SIG-M5 treated with dmso at 0.1 percent for 504 hours (cell line): ENCODE data around the gene PCSK2.
"Not testable (repeated sequence)": the region's sequence is repeated elsewhere in the genome, so short reads cannot be mapped to it uniquely, and the experiment has no call there.

ENCODE experiments used
- DNase-seq: peaks from one replicate; lab custom pipeline; 2025; ENCODE audit not compliant: unreplicated experiment; lab: John Stamatoyannopoulos, UW

The PCSK2 gene, protein sequence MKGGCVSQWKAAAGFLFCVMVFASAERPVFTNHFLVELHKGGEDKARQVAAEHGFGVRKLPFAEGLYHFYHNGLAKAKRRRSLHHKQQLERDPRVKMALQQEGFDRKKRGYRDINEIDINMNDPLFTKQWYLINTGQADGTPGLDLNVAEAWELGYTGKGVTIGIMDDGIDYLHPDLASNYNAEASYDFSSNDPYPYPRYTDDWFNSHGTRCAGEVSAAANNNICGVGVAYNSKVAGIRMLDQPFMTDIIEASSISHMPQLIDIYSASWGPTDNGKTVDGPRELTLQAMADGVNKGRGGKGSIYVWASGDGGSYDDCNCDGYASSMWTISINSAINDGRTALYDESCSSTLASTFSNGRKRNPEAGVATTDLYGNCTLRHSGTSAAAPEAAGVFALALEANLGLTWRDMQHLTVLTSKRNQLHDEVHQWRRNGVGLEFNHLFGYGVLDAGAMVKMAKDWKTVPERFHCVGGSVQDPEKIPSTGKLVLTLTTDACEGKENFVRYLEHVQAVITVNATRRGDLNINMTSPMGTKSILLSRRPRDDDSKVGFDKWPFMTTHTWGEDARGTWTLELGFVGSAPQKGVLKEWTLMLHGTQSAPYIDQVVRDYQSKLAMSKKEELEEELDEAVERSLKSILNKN

DNA sequence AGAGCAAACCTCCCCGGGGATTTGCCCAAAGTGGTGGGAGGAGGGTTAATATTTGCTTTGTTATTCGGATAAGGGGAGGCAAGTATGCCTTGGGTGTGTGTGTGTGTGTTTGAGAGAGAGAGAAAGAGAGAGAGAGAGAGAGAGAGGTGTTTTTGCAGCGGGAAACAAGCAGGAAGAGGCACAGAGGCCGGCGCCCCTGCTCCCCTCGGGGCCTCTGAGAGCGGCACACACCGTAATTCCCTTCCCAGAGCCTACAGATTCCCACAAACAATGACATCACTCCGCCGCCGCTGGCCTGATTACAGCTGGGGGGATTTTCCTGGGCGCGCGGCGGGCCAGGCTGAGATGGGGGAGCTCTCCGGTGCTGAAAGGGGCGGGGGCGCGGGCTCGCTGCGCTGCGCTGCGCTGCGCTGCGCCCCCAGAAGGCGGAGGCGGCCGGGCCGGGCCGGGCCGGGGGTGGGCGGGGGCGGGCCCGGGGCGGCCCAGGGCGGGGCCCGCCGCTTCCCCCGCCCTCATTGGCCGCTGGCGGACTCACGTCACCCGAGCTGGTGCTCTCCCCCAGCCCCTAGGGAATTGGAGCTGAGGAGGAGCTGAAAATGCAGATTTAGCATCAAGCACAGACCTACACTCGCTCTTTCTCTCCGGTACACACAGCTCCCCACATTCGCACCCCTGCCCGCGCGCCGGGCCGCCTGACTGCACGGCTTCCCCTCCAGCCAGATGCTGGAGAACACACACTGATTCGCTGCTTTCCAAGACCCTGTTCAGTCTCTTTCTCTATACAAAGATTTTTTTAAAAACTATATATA is at the start of gene PCSK2:
Gene PCSK2 (plus strand): TSS at position 631 of the 809 bp plus-strand sequence. CDS start 266 bp downstream, outside the sequence.
- DNase-seq = no peak

DNA sequence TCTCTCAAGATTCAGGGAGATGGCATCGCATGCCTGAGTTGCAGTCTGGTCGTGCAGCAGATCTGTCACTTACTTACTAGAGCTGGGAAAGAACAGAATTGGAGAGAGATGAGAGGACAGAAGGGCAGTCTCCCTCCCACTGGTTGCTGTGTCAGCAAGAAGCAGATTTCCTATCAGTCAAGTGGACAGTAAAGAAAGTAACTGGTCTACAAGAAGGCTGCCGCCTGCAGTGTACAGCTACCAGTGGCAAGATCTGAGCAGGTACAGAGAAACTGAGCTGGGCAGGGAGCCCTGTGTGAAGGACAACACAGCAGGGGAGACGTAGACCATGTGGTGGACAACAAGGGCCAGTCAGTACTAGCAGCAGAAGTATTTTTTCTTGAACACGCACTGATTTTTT is 49.5 kb upstream of the PCSK2 start:
- no peak for DNase-seq

DNA sequence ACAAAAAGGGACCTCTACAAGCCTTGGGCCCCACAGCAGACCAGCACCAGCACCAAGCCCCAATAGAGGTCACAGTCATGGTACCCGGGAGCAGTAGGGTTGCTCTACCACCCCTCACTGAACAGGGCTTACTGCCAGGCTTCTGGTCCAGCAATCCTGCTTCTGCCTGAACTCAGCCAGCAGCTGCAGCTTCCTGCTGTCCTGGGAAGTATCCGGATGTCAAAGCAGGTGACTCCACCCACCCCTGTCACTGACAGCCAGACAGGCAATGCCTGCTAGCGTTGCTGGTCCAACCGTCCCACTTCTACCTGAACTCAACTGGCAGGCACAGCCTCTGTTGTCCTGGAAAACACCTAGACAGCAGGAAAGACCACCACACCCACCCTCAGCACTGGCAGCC is 47.0 kb upstream of the PCSK2 start:
- DNase-seq = no peak

DNA sequence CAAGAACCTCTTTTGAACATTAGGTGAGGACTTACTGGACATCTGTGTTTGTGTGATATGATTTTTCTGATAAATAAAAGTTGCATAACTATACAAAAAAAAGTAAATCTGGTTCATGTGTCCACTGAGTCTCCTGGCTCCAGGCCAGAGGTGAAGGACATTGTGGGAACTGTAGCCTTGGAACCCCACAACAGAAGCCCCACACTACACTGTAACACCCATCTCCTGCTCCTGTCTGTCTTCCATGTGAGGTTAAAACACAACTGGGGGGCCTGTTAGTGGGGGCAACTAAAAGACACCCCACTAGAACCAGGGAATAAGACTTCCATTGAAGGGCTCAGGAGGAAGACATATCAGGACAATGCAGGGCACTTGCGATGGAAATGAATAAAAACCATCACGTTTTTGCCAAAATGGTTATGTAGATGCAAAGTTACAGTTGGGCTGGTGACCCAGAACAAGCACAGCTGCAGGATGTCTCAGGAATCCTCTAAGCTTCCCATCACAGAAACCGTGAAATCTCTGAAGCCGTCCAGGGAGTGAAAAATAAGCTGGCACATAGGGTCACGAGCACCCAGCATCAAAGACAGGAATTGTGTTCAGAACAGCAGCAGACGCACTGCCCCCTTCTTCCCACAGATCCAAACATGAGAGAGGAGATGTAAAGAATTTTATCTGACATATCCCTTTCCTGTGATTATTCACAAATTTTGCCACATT is 36.7 kb upstream of the PCSK2 start:
- no peak for DNase-seq

DNA sequence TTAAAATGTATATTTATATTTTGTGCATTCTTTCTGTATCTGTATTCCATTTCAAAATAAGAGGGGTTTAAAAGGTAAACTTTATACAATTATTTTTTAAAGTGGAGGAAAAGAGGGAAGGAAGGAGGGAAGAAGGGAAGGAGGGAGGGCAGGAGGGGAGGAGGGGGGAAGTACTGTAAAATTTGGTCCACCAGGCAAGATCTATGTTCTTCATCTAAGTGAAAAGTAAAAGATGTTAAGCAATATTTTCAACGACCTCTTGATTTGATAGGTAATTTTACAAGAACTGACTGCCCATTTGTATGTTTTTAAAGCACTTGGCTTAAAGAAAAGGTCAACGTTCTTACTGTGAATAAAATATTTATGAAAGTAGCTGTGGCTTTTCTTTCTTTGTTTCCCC is 29.8 kb upstream of the PCSK2 start:
- DNase-seq = no peak

DNA sequence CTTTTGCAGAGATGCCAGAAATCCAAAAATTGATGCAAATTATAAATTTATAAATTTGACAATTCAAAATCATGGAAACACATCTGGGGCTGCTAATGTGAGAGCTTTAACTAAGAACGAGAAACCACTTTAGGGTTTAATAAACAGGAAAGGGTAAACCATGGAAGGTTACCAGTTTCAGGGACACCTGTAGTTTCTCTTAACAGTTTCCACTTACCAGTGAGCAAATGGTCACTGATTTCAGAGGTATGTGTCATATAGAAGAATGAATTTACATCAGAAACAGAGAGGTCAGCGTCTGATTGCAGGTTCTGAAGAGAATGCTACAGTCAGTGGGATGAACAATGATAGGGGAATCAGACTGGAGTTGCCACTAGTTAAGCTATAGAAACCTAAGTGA is 24.8 kb upstream of the PCSK2 start:
- DNase-seq = no peak

DNA sequence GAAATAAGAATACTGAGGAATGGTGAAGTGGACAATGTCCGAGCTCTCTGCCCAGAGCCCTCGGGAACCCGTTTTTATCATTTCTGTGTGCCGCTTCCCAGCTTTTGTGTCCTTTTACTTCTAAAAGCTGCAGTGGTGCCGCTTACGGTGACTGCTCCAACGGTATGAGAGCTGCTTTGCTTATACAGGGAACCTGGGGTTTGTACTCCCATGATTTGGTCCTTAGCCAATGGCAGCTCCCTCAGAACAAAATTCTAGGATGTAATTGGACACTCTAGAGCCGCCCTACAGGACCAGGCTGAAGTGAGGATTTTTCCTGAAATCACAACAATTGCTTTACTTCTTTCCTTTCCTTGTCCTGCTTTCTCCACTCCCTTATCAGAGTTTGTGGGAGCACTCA is 24.2 kb upstream of the PCSK2 start:
- DNase-seq = no peak

DNA sequence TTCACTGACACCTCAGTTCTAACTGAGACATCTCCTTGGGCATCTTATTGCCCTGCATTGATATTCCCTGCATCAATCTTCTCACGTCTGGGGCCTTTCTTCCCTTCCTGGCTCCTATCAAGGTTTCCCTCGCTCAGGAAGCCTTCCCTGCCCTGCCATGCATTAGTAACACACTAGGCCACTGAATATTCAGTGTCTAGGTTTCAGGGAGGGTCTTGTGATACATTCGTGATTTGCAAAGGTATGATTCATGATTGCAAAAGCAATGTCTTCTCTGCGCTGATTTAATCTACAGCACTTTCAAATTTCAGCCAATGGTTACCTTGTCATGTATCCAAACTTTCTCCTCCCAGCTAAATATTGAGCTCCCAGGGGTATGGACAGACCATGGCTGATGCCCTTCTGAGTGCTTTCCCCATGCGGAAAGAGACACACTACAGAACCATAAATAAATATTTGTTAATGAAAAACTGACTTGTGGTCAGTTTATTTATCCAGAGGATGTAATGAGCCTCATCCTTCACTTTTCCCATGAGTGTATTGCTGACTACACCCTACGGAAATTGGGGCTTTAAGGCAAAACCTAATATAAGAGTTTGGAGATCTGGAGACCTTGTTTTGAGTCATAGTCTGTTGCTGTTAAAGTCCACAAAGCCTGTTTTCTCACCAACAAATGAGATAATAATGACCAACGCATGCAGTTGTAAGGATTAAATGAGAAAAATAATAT is 21.6 kb upstream of the PCSK2 start:
- DNase-seq = no peak

DNA sequence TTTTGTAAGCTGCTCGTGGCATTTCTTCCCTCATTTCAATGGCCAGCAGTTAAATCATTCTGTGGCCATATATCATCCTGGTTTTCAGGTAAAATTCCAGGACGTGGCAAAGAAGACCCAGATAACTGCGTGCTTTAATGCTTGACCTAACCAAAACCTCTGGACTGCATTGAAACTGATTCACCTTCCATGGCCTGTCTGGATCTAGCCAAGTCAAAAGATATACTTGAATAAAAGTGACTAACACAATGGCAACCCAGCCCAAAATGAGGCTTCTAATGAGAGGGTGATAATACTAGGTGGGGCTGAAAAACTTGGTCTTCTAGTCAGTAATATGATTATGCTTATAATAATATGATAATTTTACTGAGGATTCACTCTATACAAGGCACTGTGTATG is 16.5 kb upstream of the PCSK2 start:
- DNase-seq = no peak

DNA sequence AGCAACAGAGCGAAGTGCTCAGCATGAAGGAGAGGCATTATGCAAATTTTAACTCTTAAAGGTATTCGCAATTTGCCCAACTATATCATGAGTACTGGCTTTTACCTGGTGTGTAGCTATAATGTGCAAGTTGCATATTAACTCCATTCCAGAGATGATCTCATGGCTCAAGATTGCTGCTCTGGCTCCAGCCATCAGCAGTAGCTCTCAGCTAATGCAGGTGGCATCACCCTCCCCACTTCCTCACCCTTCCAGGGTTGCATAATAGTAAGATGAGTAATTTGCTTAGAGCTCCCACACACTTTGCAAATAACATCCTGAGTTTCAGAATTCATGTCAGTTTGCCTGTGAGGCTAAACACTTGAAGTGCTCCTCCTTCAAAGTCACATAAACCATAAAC is 15.9 kb upstream of the PCSK2 start:
- DNase-seq = no peak

DNA sequence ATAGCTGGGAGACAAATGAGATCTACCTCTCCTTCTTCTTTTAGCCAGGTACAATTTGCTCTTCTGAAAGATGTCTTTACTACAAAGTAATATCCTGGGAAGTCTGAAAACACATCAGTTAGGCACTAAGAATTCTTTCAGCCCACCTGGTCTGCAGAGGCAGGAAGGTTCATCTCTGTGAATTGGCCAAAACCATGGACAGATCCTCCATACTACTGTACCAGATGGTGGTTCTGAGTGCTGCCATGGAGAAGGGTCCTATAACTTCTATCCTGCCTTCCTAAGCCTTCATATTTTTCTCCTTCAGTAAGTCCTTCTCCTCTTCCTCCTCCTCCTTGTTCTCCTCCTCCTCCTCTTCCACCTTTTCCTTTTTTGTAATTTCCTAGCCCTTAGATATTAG is 11.7 kb upstream of the PCSK2 start:
- DNase-seq = no peak

DNA sequence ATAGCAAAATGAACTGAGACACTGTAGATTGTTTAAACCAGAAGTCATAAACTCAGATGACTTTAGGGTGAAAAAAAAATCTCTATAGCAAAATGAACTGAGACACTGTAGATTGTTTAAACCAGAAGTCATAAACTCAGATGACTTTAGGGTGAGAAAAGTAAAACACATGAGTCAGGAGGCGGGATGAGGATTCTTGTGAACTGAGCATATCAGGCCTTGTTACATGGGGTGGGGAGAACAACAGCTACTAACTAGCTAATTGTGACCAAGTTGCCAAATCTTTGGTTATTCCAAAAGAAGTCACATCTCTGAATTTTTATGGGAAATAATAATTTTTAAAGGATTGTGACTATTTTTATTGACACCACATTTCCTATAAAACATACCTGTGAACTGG is 7.0 kb upstream of the PCSK2 start:
- DNase-seq = not testable (repeated sequence)

DNA sequence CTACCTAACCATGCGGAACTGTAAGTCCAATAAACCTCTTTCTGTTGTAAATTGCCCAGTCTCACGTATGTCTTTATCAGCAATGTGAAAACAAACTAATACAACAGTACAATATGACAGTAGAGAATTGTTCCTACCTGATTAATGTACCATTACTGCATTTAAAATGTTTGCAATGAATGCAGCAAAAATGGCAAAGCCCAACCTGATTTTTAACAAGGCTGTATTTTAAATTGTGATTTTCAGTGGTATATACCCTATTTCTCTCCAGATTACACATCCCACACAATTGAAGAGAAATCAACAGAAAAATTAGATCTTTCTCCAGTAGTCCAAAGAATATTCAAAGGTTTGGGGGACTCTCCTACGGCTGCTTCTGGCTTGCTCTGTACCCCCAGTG is 3.3 kb upstream of the PCSK2 start:
- no peak for DNase-seq

DNA sequence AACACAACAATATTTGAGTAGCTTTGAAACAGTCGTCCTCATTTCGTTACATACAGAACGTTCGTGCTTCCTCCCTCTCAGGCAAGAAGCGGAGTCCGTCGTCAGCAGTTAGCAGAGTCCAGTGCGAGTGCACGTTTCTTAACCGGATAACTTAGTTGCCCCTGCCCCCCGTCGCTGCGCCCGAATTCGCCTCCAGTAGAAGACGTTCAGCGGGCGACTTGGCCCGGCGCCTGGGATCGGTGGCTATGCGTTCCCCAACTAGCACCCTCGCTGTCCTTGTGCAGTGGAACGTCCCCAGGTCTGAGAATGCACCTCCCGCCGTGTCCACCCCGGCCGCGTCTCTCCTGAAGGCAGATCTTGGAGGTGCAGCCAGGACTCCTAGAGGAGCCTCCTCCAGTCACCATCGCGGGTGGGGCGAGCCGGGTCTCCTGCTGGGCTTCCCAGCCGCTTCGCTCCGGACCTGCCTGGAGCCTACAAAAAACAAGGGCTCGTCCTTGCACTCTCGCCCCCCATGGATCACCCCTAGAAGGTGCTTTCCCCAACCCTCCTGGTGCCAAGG is 910 bp upstream of the PCSK2 start:
- no peak for DNase-seq

DNA sequence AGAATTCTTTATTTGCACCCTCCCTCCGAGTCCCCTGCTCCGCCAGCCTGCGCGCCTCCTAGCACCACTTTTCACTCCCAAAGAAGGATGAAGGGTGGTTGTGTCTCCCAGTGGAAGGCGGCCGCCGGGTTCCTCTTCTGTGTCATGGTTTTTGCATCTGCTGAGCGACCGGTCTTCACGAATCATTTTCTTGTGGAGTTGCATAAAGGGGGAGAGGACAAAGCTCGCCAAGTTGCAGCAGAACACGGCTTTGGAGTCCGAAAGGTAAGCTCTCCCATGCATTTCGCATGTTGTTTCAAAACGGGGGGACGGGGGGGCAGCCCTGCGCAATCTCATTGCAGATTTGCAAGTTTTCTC is 357 bp downstream of the PCSK2 start:
- DNase-seq = no peak

DNA sequence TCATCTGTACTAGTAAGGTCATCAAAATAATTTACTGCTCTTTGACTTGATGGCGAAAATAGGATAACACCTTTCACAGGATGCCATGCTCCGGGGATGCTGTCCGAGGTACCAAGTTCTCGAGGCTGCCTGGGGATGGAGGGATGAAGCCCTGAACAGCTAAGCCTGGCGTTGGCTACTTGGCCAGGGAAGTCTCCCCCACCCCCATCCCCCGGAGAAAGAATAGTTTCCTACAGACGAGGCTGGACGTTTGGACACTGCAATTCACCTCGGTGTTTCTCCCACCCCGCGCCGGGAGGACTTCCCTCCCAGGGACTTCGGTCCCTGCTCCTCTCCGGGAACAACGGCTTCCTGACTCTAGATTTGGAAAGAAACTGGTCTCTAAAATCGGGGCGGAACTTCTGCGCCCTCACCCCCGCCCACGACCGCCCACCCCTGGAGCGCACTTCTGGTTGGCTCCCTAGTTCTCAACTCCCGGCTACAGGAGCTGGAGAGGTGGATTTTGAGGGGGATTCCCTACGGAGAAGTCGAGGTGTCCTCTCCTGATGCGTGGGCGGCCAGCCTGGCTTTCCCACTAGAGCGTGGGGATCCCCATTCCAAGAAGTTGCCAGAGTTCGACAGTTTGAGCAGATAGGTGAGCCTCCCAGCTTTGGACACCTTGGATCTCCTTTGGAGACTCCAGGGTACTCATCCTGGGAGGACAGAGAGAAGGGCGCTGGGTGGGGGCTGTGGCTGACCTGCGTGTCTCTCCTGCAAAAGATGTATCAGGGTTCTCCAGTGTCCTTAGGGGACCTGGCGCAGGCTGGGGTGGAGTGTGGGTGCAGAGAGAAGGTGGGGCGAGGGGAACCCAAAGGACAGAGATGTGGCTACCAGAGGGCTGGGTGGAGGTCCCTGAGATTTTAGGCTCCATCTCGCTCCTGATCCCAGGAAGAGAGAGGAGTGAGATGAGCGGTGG is 1.1 kb downstream of the PCSK2 start:
- DNase-seq = no peak

DNA sequence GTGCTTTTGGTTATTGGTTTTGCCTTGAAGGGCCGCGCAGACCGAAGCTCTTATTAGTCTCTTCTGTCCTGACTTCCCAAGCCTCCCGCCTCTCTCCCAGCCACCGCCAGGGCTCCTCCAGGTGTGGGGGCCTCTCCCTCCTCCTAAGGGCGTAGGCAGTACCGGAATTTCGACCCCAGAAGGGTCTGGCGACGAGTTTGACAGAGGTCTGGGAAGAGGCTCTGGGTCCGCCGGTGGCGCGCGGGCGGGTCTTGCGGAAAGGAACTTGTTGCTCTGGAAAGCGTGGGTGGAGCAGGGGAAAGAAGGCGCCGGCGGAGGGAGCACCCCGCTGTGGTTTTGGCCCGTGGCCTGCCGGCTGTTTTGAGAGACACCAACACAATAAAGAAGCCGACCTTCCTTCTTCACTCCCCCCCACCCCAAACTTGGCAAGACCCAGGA is 1.8 kb downstream of the PCSK2 start:
- no peak for DNase-seq

DNA sequence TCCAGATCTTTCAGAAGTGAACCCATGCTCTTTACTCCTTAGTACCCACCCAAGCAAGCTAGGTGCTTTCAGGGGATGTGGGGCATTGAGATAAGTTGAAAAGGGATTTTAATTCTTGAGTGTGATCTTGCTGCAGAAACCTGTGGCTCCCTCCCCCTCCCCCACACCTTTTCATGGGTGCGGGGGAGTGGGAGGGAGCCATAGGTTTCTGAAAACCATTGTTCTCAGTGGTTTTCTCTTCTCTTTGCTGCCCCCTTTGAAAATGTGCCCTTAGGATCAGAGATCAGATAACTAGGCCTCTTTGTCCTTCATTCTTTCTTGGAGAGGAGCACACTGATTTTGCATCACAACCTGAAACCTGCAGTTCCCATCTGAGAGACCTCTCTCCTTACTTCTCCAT is 2.4 kb downstream of the PCSK2 start:
- DNase-seq = no peak

DNA sequence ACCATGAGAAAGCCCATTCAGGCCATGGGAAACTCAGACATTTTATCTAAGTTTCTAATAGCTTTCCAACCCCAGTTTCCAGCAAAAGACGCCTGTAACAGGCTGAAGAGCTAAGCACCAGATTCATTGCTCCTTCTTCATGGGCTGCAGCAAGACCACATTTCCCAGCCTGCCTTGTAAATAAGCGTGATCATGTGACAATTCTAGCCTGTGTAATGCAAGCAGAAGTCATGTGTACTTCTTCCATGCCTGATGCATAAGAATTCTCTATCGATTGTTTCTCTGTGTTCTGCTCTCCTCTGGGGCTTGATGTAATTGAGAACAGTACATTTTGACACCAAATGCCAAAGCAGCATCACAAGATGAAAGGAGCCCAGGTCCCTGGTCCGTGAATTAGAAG is 6.8 kb downstream of the PCSK2 start:
- no peak for DNase-seq
